GM23338 (cell line): ENCODE results near the gene ZNF202. TPM values are rescaled to one million over a fixed set of nuclear protein-coding genes. Genes with fewer than 3 reads are reported as not detected.

Source experiments
- ATAC-seq: fragments of 200-7000 bp; cut with Tn5 transposase; 3 replicates; pipeline ENCODE4 v1.9.1; 2020
- DNase-seq: peaks from one replicate; pipeline ENCODE4 v3.0.0-alpha.2; 2015; ENCODE audit warnings: low spot score
- H2AFZ ChIP-seq: fragments of 200-600 bp; sonication (generic); 2 replicates; pipeline ENCODE4 v1.8.0; 2016; ENCODE audit warnings: antibody characterized with exemption, mild to moderate bottlenecking, moderate library complexity
- H3F3A ChIP-seq: fragments of 200-600 bp; sonication (generic); replicated peaks from 2 replicates; pipeline ENCODE4 v1.8.0; 2017; ENCODE audit warnings: antibody characterized with exemption, mixed run types, low read depth
- H3K27ac ChIP-seq: fragments of 200-600 bp; sonication (generic); 2 replicates; pipeline ENCODE4 v1.6.1; 2016; ENCODE audit warnings: low read depth
- H3K27me3 ChIP-seq: fragments of 200-600 bp; sonication (generic); 2 replicates; pipeline ENCODE4 v1.8.0; 2016; ENCODE audit warnings: mild to moderate bottlenecking, mixed run types, moderate library complexity; ENCODE audit not compliant: insufficient read depth
- H3K36me3 ChIP-seq: fragments of 200-600 bp; sonication (generic); 2 replicates; pipeline ENCODE4 v1.8.0; 2016; ENCODE audit warnings: mild to moderate bottlenecking; ENCODE audit not compliant: insufficient read depth
- H3K4me1 ChIP-seq: fragments of 200-600 bp; sonication (generic); 2 replicates; pipeline ENCODE4 v1.8.0; 2016; ENCODE audit warnings: mild to moderate bottlenecking, moderate library complexity; ENCODE audit not compliant: insufficient read depth
- H3K4me2 ChIP-seq: fragments of 200-600 bp; sonication (generic); 2 replicates; pipeline ENCODE4 v1.7.1; 2017; ENCODE audit warnings: mixed run types
- H3K4me3 ChIP-seq: fragments of 200-600 bp; sonication (generic); 2 replicates; pipeline ENCODE4 v1.6.1; 2016; ENCODE audit warnings: mixed run types
- H3K79me2 ChIP-seq: fragments of 200-600 bp; sonication (generic); replicated peaks from 2 replicates; pipeline ENCODE4 v1.8.0; 2017; ENCODE audit warnings: mild to moderate bottlenecking; ENCODE audit not compliant: insufficient read depth
- H3K9me2 ChIP-seq: fragments of 200-600 bp; sonication (generic); 2 replicates; pipeline ENCODE4 v1.8.0; 2017; ENCODE audit not compliant: insufficient read depth
- H4K20me1 ChIP-seq: fragments of 200-600 bp; sonication (generic); replicated peaks from 2 replicates; pipeline ENCODE4 v1.8.0; 2017; ENCODE audit warnings: mild to moderate bottlenecking; ENCODE audit not compliant: insufficient read depth
- H3K27ac Mint-ChIP-seq: 2 replicates; pipeline ENCODE4 v1.8.0; 2020; ENCODE audit warnings: inconsistent platforms, mild to moderate bottlenecking, moderate library complexity, mixed read lengths
- H3K27me3 Mint-ChIP-seq: 3 replicates; pipeline ENCODE4 v1.8.0; 2022; ENCODE audit warnings: low read depth, mild to moderate bottlenecking, moderate library complexity, mixed read lengths, inconsistent platforms; ENCODE audit not compliant: insufficient read depth, poor library complexity
- H3K36me3 Mint-ChIP-seq: 3 replicates; pipeline ENCODE4 v1.8.0; 2021; ENCODE audit warnings: low read depth, mild to moderate bottlenecking, inconsistent platforms, moderate library complexity, mixed read lengths
- H3K4me1 Mint-ChIP-seq: 3 replicates; pipeline ENCODE4 v1.8.0; 2020; ENCODE audit warnings: mild to moderate bottlenecking, inconsistent platforms, mixed read lengths
- H3K4me3 Mint-ChIP-seq: 3 replicates; pipeline ENCODE4 v1.8.0; 2021; ENCODE audit warnings: moderate library complexity, mild to moderate bottlenecking, inconsistent platforms, mixed read lengths
- H3K9me3 Mint-ChIP-seq: 3 replicates; pipeline ENCODE4 v1.8.0; 2020; ENCODE audit warnings: moderate library complexity, mild to moderate bottlenecking, inconsistent platforms, mixed read lengths
- CREB1 ChIP-seq: fragments of 250-450 bp; sonication (Bioruptor Pico); IDR thresholded peaks from 2 replicates; pipeline ENCODE4 v1.5.0; 2020; ENCODE audit warnings: low read depth, mild to moderate bottlenecking, moderate library complexity
- EZH2 ChIP-seq: fragments of 200-600 bp; sonication (generic); IDR thresholded peaks from one replicate; pipeline ENCODE4 v1.8.0; 2017; ENCODE audit warnings: antibody characterized with exemption, mild to moderate bottlenecking, low read depth; ENCODE audit not compliant: unreplicated experiment
- EZH2phosphoT487 ChIP-seq: fragments of 200-600 bp; sonication (generic); IDR thresholded peaks from one replicate; pipeline ENCODE4 v1.8.1; 2018; ENCODE audit warnings: antibody characterized with exemption; ENCODE audit not compliant: unreplicated experiment
- JUNB ChIP-seq: IDR thresholded peaks from one replicate; pipeline ENCODE4 v1.6.1; 2016; ENCODE audit warnings: antibody characterized with exemption; ENCODE audit not compliant: unreplicated experiment
- NANOG ChIP-seq: IDR thresholded peaks from 2 replicates; pipeline ENCODE4 v1.6.1; 2016; ENCODE audit warnings: antibody characterized with exemption, borderline replicate concordance
- POLR2AphosphoS5 ChIP-seq: IDR thresholded peaks from 2 replicates; pipeline ENCODE4 v1.6.1; 2016; ENCODE audit warnings: antibody characterized with exemption, low read depth
- STAT1 ChIP-seq: IDR thresholded peaks from one replicate; pipeline ENCODE4 v1.6.1; 2016; ENCODE audit warnings: antibody characterized with exemption; ENCODE audit not compliant: unreplicated experiment
- ZNF114 ChIP-seq: fragments of 250-450 bp; sonication (Bioruptor Pico); IDR thresholded peaks from 2 replicates; pipeline ENCODE4 v1.5.0; 2020; ENCODE audit warnings: mild to moderate bottlenecking, moderate library complexity
- ZNF331 ChIP-seq: fragments of 250-450 bp; sonication (Bioruptor Pico); IDR thresholded peaks from 2 replicates; pipeline ENCODE4 v1.5.0; 2020; ENCODE audit warnings: low read depth, mild to moderate bottlenecking, moderate library complexity
- polyA plus RNA-seq: library from polyadenylated mRNA; unstranded; fragments of >200 nt; fragmentation: Nextera tagmentation; extraction: Ambion mirVana; gene quantifications from 2 replicates; pipeline ENCODE4 v1.2.1, GENCODE V29; 2016
- total RNA-seq: library from RNA; depleted of rRNA; stranded (reverse); fragments of >200 nt; shearing (Covaris generic); gene quantifications from 2 replicates; pipeline ENCODE4 v1.2.3, GENCODE V29; 2014
- TF ChIP-seq, protein P1 (sequence below), 2 experiments: fragments of 200-600 bp in 1 of 2; sonication (generic) in 1 of 2; conservative IDR thresholded peaks; 2 replicates each; pipeline versions ENCODE4 v1.5.1 to v1.6.1; 2016 to 2017; ENCODE audit warnings: antibody characterized with exemption in 2 of 2, low read depth in 2 of 2, mild to moderate bottlenecking in 2 of 2, moderate library complexity in 1 of 2
- TF ChIP-seq, protein P2 (sequence below): fragments of 250-450 bp; sonication (Bioruptor Pico); IDR thresholded peaks from 2 replicates; pipeline ENCODE4 v1.5.0; 2020; ENCODE audit warnings: mild to moderate bottlenecking, moderate library complexity
- TF ChIP-seq, protein P3 (sequence below): IDR thresholded peaks from one replicate; pipeline ENCODE4 v1.6.1; 2018; ENCODE audit warnings: antibody characterized with exemption; ENCODE audit not compliant: unreplicated experiment
- TF ChIP-seq, protein P4 (sequence below): IDR thresholded peaks from 2 replicates; pipeline ENCODE4 v1.6.1; 2016; ENCODE audit warnings: antibody characterized with exemption

Gene ZNF202
- total and polyA plus RNA-seq, 2 experiments from 2014 or later = 18.2 to 36.7 TPM

DNA sequence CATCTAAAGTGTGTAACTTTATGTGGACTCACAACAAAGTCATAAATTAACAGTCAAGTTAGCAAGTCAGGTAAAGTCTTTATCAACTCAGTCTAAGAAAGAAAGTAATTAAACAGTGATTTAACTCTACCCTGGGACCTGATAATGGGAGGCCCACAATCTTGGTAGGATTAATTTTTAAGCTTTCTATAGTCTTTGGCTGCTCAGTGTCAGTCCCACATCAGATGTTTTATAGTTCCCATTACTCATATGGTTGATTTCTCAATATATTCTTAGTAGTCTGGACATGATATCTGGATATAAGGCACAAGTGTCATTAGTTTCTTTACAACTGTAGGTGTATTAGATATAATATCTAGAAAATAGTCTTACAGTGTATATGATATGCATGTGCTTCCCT is 48.5 kb downstream of the ZNF202 start:
- H4K20me1 ChIP-seq = no peaks in the 10 kb centered on the region
- Mint-ChIP-seq H3K36me3 (no peaks in the 10 kb centered on the region), H3K4me3 (no peak overlapping the region), H3K27ac (no peak overlapping the region), H3K27me3 (peaks cover 6% of the 10 kb centered on the region), H3K4me1 (no peaks in the 10 kb centered on the region), H3K9me3 (no peaks in the 10 kb centered on the region)
- no peak overlapping the region for H3K27ac ChIP-seq
- no peaks in the 10 kb centered on the region for H3K27me3 ChIP-seq
- H3K4me1 ChIP-seq = no peaks in the 10 kb centered on the region
- no peaks in the 10 kb centered on the region for H3K79me2 ChIP-seq
- H3K4me3 ChIP-seq = no peak overlapping the region
- TF ChIP-seq, protein P1, sequence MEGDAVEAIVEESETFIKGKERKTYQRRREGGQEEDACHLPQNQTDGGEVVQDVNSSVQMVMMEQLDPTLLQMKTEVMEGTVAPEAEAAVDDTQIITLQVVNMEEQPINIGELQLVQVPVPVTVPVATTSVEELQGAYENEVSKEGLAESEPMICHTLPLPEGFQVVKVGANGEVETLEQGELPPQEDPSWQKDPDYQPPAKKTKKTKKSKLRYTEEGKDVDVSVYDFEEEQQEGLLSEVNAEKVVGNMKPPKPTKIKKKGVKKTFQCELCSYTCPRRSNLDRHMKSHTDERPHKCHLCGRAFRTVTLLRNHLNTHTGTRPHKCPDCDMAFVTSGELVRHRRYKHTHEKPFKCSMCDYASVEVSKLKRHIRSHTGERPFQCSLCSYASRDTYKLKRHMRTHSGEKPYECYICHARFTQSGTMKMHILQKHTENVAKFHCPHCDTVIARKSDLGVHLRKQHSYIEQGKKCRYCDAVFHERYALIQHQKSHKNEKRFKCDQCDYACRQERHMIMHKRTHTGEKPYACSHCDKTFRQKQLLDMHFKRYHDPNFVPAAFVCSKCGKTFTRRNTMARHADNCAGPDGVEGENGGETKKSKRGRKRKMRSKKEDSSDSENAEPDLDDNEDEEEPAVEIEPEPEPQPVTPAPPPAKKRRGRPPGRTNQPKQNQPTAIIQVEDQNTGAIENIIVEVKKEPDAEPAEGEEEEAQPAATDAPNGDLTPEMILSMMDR (conservative IDR thresholded peaks at IDR 0.05; ENCODE audit: low read depth in 2 of 2) = no peak
- no peak for TF ChIP-seq POLR2AphosphoS5
- TF ChIP-seq CREB1 = no peak
- no peak for TF ChIP-seq STAT1
- TF ChIP-seq JUNB = no peak
- no peak for TF ChIP-seq NANOG
- no peak for TF ChIP-seq EZH2phosphoT487
- TF ChIP-seq, protein P2, sequence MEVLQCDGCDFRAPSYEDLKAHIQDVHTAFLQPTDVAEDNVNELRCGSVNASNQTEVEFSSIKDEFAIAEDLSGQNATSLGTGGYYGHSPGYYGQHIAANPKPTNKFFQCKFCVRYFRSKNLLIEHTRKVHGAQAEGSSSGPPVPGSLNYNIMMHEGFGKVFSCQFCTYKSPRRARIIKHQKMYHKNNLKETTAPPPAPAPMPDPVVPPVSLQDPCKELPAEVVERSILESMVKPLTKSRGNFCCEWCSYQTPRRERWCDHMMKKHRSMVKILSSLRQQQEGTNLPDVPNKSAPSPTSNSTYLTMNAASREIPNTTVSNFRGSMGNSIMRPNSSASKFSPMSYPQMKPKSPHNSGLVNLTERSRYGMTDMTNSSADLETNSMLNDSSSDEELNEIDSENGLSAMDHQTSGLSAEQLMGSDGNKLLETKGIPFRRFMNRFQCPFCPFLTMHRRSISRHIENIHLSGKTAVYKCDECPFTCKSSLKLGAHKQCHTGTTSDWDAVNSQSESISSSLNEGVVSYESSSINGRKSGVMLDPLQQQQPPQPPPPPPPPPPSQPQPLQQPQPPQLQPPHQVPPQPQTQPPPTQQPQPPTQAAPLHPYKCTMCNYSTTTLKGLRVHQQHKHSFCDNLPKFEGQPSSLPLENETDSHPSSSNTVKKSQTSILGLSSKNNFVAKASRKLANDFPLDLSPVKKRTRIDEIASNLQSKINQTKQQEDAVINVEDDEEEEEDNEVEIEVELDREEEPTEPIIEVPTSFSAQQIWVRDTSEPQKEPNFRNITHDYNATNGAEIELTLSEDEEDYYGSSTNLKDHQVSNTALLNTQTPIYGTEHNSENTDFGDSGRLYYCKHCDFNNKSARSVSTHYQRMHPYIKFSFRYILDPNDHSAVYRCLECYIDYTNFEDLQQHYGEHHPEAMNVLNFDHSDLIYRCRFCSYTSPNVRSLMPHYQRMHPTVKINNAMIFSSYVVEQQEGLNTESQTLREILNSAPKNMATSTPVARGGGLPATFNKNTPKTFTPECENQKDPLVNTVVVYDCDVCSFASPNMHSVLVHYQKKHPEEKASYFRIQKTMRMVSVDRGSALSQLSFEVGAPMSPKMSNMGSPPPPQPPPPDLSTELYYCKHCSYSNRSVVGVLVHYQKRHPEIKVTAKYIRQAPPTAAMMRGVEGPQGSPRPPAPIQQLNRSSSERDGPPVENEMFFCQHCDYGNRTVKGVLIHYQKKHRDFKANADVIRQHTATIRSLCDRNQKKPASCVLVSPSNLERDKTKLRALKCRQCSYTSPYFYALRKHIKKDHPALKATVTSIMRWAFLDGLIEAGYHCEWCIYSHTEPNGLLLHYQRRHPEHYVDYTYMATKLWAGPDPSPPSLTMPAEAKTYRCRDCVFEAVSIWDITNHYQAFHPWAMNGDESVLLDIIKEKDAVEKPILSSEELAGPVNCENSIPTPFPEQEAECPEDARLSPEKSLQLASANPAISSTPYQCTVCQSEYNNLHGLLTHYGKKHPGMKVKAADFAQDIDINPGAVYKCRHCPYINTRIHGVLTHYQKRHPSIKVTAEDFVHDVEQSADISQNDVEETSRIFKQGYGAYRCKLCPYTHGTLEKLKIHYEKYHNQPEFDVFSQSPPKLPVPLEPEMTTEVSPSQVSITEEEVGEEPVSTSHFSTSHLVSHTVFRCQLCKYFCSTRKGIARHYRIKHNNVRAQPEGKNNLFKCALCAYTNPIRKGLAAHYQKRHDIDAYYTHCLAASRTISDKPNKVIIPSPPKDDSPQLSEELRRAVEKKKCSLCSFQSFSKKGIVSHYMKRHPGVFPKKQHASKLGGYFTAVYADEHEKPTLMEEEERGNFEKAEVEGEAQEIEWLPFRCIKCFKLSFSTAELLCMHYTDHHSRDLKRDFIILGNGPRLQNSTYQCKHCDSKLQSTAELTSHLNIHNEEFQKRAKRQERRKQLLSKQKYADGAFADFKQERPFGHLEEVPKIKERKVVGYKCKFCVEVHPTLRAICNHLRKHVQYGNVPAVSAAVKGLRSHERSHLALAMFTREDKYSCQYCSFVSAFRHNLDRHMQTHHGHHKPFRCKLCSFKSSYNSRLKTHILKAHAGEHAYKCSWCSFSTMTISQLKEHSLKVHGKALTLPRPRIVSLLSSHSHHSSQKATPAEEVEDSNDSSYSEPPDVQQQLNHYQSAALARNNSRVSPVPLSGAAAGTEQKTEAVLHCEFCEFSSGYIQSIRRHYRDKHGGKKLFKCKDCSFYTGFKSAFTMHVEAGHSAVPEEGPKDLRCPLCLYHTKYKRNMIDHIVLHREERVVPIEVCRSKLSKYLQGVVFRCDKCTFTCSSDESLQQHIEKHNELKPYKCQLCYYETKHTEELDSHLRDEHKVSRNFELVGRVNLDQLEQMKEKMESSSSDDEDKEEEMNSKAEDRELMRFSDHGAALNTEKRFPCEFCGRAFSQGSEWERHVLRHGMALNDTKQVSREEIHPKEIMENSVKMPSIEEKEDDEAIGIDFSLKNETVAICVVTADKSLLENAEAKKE = no peak
- TF ChIP-seq ZNF331 (CRISPR knock-in tag) = no peak
- no peak for TF ChIP-seq EZH2
- TF ChIP-seq, protein P3, sequence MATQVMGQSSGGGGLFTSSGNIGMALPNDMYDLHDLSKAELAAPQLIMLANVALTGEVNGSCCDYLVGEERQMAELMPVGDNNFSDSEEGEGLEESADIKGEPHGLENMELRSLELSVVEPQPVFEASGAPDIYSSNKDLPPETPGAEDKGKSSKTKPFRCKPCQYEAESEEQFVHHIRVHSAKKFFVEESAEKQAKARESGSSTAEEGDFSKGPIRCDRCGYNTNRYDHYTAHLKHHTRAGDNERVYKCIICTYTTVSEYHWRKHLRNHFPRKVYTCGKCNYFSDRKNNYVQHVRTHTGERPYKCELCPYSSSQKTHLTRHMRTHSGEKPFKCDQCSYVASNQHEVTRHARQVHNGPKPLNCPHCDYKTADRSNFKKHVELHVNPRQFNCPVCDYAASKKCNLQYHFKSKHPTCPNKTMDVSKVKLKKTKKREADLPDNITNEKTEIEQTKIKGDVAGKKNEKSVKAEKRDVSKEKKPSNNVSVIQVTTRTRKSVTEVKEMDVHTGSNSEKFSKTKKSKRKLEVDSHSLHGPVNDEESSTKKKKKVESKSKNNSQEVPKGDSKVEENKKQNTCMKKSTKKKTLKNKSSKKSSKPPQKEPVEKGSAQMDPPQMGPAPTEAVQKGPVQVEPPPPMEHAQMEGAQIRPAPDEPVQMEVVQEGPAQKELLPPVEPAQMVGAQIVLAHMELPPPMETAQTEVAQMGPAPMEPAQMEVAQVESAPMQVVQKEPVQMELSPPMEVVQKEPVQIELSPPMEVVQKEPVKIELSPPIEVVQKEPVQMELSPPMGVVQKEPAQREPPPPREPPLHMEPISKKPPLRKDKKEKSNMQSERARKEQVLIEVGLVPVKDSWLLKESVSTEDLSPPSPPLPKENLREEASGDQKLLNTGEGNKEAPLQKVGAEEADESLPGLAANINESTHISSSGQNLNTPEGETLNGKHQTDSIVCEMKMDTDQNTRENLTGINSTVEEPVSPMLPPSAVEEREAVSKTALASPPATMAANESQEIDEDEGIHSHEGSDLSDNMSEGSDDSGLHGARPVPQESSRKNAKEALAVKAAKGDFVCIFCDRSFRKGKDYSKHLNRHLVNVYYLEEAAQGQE = no peak
- TF ChIP-seq, protein P4, sequence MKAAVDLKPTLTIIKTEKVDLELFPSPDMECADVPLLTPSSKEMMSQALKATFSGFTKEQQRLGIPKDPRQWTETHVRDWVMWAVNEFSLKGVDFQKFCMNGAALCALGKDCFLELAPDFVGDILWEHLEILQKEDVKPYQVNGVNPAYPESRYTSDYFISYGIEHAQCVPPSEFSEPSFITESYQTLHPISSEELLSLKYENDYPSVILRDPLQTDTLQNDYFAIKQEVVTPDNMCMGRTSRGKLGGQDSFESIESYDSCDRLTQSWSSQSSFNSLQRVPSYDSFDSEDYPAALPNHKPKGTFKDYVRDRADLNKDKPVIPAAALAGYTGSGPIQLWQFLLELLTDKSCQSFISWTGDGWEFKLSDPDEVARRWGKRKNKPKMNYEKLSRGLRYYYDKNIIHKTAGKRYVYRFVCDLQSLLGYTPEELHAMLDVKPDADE = no peak
- no peak for TF ChIP-seq ZNF114 (CRISPR knock-in tag)
- H2AFZ ChIP-seq = no peak overlapping the region
- no peaks in the 10 kb centered on the region for H3K9me2 ChIP-seq
- no peak overlapping the region for H3K4me2 ChIP-seq
- ATAC-seq (no peak), DNase-seq (no peak)
- no peaks in the 10 kb centered on the region for H3F3A ChIP-seq
- H3K36me3 ChIP-seq = no peaks in the 10 kb centered on the region
